GM12801 (cell line): ENCODE data around the gene AGPAT2.

ENCODE experiments used
- TF ChIP-seq, protein P1 (sequence below): IDR thresholded peaks from one replicate; pipeline ENCODE4 v1.5.1; 2011; ENCODE audit warnings: control low read depth; ENCODE audit not compliant: insufficient read length; ENCODE audit errors: extremely low read depth

AGPAT2 gene

GRCh38 chr9:136691316-136692184, 4.3 kb upstream of the AGPAT2 start:
- TF ChIP-seq, protein P1, sequence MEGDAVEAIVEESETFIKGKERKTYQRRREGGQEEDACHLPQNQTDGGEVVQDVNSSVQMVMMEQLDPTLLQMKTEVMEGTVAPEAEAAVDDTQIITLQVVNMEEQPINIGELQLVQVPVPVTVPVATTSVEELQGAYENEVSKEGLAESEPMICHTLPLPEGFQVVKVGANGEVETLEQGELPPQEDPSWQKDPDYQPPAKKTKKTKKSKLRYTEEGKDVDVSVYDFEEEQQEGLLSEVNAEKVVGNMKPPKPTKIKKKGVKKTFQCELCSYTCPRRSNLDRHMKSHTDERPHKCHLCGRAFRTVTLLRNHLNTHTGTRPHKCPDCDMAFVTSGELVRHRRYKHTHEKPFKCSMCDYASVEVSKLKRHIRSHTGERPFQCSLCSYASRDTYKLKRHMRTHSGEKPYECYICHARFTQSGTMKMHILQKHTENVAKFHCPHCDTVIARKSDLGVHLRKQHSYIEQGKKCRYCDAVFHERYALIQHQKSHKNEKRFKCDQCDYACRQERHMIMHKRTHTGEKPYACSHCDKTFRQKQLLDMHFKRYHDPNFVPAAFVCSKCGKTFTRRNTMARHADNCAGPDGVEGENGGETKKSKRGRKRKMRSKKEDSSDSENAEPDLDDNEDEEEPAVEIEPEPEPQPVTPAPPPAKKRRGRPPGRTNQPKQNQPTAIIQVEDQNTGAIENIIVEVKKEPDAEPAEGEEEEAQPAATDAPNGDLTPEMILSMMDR: no peak

- TF ChIP-seq, protein P1: no peak
These were observed 3.6 kb upstream of the AGPAT2 start for GRCh38 chr9:136690806-136691261.

DNA sequence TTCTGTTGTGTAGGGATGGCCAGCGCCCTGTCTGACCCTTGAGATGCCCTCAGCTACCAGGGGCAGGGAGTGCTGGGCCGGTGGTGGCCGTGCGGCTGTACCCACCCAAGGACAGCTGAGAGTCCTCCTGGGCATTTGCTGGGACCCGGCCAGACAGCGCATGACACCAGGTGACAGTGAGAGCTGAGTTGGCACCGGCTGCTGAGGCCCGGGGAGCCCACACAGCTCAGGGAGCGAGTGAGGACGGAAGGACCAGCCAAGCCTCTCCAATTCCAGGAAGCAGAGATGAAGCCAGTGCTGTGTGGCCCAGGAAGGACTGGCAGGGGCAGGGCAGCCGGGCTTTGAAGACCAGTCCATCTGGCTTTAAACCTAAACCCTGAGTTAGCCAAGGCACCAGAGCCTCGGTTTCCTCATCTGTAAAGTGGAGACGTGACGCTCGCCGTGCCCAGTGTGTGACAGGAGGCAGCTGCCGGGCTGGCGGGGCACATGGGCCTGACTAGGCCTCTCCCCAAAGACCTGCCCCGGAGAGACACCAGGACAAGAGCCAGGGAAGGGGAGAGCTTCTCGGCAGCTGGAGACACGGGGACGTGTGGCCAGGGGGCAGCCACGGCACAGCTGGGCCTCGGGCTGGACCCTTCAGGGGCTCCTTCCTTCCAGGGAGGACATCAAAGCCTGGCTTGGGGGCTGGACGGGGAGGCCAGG, 3.0 kb upstream of the AGPAT2 start:
- TF ChIP-seq, protein P1: no peak

- TF ChIP-seq, protein P1: no peak
These were observed 1.8 kb upstream of the AGPAT2 start for GRCh38 chr9:136689108-136689460.

DNA sequence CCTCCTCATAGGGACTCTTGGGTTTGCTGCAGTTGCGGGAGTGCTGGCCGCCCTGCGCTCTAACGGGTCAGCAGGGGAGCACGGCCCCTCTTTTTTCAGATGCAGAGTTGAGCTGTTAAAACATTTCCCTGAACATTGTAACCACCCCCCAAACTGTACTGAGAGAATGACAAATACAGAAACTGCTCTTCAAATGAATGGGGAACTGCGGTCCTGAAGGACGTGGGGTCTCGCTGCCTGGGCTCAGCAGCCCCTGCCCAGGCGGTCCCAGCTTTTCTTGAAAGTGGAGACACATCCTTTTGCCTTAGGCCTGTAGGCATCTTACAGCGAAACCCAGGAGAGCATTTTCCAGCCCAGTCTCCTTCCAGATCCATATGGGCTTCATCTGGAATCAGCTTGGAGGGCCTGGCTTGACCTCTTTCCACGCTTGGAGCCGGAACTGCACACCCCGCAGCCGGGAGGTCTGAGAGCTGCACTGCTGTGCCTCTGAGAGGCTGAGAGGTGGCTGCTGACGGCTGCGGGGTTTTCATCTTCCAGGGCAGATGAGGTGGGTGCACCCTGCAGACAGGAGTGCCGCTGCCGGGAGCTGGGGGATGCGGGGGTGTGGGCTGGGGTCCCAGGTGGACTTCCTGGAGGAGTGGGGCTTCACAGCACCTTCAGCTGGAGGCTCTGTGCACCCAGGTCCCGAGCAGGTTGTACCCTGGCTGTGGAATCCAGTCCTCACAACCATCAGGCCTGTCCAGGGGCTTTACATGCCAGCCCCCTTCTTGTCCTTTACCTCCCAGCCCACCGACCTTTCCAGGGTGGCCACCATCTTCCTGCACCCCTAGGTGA, 1.2 kb upstream of the AGPAT2 start:
- TF ChIP-seq, protein P1: no peak

GRCh38 chr9:136687721-136688223, 515 bp upstream of the AGPAT2 start:
- TF ChIP-seq, protein P1: no peak

- TF ChIP-seq, protein P1: no peak
These were observed 793 bp downstream of the AGPAT2 start for GRCh38 chr9:136686534-136686793.
